Renal cortex interstitium (tissue), 11 donors: ENCODE results near the gene CSPG4. TPM values are rescaled to one million over a fixed set of nuclear protein-coding genes. Genes with fewer than 3 reads are reported as not detected.
"Not testable (repeated sequence)": the region's sequence is repeated elsewhere in the genome, so short reads cannot be mapped to it uniquely, and the experiment has no call there.

Experiments used
- DNase-seq, 11 donors: peaks; one replicate each; pipeline ENCODE4 v3.0.0-alpha.2; 2013; ENCODE audit warnings: low read depth in 9 of 11, low spot score in 4 of 11; ENCODE audit errors: extremely low read depth in 1 of 11
- polyA plus RNA-seq, 3 donors: library from polyadenylated mRNA; unstranded; fragments of 120-200 nt; gene quantifications; one replicate each; pipeline ENCODE4 v1.2.1, GENCODE V29; 2013; ENCODE audit not compliant: insufficient read length in 3 of 3

Gene CSPG4
- polyA plus RNA-seq, 3 donors: 7.3 to 11.1 (median 7.5) TPM

DNA sequence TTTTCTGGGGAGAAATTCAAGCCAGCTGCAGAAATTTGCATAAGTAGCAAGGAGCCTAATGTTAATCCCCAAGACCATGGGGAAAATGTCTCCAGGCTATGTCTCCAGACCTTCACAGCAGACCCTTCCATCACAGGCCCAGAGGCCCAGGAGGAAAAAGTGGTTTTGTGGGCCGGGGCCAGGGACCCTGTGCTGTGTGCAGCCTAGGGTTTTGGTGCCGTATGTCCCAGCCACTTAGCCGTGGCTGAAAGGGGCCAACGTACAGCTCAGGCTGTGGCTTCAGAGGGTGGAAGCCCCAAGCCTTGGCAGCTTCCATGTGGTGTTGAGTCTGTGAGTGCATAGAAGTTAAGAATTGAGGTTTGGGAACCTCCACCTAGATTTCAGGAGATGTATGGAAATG, 29.7 kb upstream of the CSPG4 start:
- DNase-seq: not testable (repeated sequence)

DNA sequence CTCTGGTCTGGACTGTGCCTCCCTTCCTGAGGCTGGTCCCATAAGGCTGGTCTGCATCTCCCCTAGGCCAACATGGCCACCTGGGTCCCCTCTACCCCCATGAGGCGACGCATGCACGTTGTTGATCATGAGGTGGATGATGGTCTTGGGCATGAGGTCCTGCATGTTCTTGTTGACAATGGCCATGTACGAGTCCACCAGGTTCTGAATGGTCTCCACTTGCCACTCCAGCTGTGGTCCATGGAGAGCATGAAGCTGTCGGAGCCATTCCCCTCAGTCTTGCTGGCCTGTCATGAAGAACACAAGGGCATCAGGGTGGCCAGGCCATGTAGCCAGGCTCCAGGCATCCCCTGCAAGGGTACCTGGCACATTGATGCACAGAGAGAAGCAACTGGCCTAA, 27.1 kb upstream of the CSPG4 start:
- DNase-seq: no peak

DNA sequence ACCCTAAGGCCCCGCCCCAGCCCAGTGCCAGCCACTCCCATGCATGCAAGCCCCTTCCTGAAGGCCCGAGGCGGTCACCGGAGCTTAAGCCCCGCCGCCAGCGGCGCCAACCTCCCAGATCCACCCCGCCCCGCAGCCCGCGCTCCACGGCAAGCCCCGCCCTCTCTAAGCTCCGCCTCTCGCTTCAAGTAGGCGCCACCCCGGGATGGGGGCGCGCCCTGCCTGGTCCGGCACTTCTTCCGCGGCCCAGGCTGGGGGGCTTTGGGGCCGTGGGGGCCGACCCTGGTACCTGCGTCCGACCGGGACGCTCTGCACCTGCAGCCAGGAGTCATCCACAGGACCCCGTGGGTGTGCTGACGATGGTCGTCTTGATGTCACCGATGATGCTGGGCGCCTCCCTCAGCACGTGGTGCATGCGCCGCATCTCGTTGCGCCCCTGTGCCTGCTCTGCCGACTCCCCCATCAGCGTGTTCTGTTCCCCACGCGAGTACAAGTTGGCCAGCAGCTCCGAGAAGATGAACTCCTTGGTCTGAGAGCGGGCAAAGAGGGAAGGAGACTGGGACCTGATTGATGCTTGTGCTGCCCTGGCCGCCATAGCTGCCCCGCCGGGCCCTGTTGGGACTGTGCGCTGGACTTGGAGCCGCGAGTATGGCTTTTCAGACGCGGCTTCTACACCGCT, 26.1 kb upstream of the CSPG4 start:
- peak in 10 of 11 donors; percentile 79 to 90 (median 88) for DNase-seq

DNA sequence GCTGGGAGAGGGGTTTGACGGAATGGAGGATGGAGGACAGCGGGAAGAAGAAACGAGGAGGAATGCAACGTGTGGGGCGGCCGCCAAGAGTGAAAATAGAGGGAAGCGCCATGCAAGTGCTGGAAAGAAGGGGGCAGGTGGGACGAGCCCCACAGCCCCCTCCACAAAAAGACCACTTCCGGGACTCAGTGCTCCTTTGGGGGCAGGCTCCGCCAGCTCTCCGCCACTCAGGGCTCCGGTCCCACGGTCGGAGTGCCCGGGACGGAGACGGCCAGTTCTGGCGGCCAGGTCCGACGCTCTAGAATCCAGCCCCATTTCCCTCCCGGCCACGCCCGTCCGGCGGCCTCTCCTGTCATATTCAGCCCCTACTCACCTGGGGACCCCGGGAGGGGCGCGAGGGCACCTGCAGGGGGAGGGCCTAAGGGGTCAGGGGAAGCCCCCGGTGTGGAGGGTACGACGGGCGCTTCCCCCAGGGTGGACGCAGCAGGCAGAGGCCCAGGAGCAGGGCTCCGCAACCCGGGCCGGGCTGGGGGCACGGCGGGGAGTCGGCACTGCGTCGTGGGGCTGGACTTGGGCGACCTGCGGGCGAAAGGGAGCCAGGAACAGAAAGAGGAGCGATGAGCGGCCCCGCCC, 25.5 kb upstream of the CSPG4 start:
- DNase-seq: no peak

DNA sequence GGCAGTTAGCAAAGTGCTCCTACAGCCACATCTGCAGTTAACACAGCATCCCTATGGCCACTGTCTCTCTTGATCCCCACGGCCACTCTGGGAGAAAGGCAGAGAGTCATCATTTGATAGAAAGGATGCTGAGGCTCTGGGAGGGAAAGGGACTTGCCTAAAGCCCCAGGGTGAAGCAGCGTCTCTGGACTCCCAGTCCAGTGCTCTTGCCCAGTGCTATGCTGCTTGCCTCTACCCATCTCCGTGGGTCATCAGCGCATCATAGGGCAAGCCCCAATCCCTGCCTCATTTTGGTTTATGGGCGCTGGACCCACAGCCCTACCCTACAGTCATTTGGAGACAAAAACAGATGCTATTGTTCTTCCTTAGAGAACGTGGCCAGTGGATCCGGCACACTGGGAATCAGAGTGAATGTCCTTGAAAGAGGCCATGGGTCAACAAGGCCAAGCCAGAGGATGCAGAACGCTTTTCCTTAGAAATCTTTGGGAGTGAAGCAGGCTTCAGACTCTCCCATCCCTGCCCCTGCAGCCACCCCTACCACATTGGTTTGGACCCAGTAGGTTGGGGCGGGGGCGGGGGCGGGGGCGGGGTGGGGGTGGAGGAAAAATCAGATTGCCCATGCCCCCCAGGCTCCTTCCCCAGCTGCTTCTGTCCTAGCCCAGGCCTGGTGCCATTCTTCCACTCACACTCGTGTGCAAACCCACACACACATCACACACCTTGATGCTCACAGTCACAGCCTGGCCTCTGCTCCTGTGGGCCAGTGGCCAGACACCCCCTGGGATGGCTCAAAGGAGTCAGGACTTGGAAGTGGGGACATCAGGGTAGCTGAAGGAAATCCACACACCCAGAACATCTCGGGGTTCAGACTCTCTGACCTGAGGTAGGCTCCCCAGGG, 24.7 kb upstream of the CSPG4 start:
- not testable (repeated sequence) for DNase-seq

DNA sequence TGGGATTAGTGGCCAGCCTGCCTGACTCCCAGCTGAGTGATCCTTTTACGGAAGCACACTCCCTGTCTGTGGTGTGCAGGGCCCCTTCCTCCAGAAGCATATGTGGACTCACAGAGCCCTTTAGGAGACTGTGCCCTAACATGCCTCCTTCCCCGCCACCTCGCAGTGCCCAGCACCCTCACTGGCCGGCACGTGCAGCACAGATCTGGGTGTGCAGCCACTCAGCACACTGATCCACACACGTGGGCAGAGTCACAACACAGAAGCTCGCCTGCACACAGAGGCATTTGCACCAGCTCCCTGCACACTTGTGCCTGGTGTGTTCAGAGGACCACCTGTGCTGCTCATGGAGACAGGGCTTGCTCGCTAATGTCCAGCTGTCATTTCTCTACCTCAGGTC, 23.6 kb upstream of the CSPG4 start:
- no peak for DNase-seq

DNA sequence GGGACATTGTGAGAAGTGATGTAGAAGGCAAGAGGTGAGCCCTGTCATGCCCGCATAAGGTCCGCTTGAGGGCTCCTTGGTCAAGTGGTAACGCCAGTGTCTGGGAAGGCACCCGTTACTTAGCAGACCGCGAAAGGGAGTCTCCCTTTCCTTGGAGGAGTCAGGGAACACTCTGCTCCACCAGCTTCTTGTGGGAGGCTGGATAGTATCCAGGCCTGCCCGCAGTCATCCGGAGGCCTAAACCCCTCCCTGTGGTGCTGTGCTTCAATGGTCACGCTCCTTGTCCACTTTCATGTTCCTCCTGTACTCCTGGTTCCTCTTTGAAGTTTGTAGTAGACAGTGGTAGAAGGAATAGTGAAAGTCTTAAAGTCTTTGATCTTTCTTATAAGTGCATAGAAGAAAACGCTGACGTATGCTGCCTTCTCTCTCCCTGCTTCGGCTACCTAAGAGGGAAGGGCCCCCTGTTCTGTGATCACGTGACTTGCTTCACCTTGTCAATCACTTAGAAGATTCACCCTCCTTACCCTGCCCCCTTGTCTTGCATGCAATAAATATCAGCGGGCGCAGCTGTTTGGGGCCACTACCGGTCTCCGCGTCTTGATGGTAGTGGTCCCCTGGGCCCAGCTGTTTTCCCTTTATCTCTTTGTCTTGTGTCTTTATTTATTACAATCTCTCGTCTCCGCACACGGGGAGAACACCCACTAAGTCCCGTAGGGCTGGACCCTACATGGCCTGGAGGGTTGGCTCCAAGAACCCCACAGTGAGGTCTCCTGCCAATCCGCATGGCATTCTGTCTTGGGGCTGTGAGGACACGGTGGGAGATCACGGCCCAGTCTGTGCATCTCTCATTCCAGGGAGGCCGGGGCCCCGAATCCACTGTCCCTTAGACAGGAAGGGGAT, 22.5 kb upstream of the CSPG4 start:
- not testable (repeated sequence) for DNase-seq

DNA sequence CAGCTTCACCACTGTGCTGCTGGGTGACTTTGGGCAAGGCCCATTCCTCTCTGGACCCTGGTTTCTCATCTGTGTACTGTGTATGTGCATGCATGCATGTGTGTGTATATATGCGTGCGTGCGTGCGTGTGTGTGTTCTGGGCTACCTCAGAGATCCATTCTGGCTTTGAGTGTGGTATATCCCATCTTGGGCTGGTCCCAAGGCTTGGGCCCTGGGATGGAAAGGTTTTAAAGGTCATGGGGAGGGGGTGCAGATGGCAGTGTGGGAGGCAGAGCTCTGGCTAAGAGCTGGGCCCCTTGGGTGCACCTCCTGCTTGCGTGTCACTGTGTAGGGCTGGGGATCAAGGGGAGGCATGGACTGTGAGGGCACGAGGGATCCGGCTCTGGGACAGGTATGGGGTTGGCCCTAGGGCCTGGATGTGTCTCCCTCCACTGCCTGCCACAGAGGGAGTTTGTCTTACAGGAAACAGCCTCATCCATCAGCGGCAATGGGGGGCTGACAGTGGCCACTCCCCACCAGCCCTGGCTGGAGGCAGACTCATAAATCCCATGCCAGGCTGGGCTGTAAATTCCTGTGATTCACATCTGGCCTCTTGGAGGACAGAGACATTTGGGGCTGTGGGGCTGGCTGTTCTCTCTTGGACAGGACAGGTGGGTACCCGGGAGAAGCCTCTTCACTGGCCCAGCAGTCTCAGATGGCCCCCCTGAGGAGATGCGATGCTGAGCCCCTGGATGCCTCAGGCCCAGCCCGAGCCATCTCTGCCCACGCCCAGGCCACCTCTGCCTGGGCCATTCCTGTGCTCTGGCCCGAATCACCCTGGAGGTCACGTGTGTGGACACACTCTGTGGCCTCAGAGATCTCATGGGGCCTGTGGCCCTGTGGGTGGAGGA, 21.4 kb upstream of the CSPG4 start:
- DNase-seq: no peak

DNA sequence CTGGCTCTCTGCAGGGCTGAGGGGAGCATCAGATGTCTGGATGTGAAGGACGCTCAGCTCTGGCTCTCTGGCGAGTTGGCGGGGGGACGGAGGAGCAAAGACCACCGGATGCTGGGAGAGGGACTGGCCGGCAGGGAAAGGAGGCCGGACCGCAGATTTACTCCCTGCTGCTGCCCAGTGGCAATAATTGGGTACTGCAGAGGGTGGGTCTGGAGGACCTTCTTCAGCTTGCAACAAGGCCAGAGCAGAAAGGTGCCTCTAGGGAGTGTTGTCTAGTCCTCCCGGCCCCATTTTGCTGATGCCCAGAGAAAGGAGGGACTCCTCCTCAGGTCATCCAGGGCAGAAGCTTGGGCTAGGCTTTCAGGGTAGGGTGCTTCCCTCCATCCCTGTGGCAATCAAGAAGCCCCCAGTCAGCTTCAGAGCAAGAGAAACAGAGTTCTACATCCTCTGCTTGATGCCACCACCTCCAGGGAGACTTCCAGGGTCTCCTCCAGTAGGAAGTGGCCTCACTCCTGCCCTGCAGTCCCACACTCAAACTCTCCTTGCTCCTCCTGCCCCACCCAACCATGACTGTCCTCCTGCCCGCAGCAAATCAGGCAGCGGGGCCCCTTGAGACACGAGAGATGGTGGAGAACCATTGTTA, 20.3 kb upstream of the CSPG4 start:
- DNase-seq: peak in 1 of 11 donors; percentile 78

DNA sequence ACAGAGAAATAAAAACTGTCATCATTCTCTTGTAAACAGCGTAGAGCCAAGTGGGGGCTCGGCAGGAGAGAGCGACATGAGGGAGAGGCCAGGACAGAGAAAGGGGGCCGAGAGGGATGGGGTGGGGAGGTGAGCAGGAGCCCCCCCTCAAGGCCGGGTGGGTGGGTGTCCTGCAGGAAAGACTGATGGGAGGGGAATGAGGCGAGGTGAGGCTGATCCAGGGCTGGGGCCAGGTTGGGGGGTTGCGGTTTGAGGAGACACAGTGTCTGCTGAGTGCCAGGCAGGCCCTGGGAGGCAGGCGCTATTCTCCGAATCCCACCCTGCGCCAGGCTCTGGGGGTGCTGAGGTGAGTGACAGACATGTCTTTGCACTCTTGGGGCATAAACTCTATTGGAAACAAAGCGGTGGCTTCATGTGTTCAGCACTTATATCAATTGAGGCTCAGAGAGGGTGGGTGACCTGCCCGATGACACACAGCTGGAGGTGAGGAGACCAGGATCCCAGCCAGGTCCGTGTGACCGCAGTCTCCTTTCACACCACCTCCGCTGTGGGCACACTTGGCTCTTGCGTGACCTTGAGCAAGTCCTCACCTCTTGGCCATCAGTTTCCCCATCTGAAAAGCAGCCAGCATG, 19.6 kb upstream of the CSPG4 start:
- DNase-seq: no peak

DNA sequence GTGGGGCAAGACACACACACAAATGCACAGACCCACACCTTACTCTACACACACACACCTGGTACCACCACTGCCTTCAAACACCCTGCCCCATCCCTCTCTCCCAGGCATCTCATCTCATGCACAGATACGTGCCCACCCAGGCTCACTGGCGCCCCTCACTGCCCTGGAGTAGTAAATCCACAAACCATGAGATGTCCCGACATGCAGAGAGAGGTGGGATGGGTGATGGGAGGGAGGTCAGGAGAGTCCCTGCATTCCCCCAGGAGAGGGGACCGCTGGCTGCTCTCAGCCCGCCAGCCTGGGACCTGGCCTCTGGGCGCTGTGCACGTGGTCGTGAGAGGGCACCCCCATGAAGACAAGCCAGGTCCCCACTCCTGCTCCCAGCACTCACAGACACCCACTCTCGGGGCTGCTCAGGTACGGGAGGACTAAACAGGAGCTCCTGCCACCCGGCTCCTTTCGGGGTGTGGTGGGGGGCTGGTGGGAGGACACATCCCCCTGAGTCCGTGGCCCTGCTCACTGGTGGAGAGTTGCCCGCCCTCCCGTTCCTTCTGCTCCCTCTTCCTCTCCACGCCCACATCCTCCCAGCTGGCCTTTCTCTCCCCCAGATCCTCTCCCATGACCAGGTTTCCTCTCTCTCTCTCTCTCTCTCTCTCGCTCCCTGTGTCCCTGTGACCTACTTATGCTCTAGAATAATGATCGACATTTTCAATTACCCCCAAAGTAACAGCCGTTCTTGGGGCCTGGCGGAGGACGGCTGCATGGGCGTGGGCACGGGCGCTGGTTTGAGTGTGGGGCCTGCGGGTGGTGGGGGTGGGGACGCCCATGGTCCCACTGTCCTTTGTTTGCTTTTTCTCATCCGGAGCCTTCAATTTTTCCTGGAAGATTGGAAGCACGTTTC, 18.9 kb upstream of the CSPG4 start:
- peak in 1 of 11 donors; percentile 71 for DNase-seq

DNA sequence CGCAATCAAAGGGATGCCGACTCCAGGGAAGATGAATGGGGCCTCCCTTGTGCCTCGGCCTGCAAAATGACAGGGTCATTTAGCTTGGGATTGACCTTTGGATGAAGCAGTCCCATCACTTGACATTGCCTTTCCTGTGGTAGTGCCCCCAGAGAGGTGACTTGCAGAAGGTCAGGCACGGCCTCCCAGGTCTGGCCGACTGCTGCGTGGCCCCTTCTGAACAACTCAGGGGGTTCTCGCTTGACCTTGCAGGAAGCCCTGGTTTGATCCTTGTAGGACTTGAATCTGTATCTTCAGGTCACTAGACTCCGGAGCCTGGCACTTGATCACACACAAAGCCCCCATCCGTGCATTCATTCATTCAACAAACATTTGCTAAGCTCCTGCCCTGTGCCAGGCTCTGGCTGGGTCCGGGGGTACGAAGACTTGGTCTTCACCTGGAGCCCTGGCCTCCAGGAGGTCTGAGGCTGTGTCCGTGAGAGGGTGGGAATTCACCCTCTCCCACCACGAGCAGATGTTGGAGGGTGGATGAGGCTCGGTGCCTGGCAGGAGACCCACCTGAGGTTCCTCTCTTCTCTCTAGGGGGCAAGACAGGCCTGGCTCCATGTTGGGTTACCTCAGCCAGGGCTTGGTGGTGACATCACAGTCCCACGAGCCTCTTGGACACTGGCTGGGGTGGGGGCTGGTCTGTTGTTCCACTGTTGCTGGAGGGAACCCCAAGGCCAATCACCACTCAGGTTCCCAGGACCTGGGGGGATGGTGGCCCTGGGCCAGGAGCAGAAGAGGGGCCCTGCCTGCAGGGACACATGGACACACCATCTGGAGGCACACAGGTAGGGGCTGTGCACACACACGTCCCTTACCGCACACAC, 18.0 kb upstream of the CSPG4 start:
- DNase-seq: not testable (repeated sequence)

DNA sequence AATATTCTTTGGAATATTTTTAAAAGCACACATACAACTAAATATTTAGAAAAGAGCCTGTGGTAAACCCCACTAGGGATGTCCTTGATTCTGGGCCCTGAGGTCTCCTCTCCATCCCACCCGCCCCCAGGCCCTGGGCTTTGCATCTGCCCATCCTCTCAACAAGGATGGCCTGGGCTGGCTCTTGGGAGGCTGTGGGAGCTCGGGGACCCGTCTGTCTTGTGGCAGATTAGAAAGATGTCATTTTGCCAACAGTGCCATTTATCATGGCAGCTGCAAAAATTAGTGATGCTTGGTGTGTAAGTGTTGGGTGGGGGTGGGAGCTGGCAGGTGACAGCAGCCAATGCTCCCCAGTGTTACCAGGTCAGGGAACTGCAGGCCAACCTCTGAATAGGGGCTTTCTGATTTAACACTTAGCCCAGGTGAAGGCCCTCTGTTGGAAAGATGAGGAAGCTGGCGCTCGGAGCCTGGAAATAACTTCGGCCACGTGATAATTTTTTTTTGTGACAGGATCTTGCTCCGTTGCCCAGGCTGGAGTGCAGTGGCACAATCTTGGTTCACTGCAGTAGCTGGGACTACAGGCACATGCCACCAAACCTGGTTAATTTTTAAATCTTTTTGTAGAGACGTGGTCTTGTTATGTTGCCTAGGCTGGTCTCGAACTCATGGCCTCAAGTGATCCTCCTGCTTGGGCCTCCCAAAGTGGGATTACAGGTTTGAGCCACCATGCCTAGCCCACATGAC, 16.9 kb upstream of the CSPG4 start:
- no peak for DNase-seq

DNA sequence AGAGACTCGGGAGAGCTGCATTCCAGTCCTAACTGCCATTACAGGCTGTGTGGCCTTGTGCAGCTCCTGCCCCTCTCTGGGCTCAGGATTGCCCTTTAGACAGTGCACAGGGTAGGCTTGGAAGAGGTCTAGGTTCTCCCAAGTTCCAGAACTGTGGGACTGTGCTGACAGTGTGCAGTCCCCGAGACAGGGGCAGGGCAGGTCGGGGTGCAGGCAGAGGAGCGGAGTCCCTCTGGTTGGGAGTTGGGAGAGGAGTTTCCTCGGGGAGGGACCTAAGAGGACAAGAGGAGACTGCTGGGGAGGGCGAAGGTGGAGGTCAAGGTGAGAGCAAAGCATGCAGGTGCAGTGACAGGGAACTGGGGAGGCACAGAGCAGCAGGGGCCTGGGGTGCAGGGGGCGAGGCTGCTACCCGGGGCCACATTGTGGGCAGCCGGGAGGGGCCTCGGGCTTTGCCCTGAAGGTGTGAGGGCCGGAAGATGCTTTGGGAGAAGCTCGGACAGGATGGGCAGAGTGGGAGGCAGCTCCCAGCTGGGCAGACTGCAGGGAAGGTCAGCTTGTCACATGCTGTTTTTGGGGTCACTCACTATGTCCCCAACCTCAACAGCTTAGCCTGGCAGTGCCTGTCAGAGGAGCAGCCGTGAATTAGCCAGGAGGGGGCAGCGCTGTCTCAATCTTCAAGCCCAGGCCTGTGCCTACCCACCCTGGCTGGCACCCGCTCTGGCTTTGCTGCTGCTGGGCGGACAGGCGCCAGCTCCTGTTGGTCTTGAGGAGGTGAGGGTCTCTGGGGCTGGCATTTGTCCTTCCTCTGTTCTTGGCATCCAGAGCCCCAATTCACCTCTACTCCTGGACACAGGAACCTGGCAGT, 15.4 kb upstream of the CSPG4 start:
- DNase-seq: no peak
